Activated CD4-positive, CD25-positive, alpha-beta regulatory T cell treated with anti-CD3 and anti-CD28 coated beads, Interleukin-2, amount 50 U/mL, for 24 hours (primary cell): Measurements from ENCODE around the gene ID2.
"Not testable (repeated sequence)": the region's sequence is repeated elsewhere in the genome, so short reads cannot be mapped to it uniquely, and the experiment has no call there.

Source experiments
- ATAC-seq, 2 donors: fragments of 150-1000 bp; cut with Tn5 transposase; one replicate each; pipeline ENCODE4 v1.10.0; 2021; ENCODE audit warnings: mild to moderate bottlenecking in 1 of 2, moderate library complexity in 1 of 2

ID2 gene

GRCh38 chr2:8691859-8692437 is 10.1 kb downstream of the ID2 start:
- ATAC-seq, result no peak

- ATAC-seq, result no peak
Observed at GRCh38 chr2:8692783-8693156, 10.9 kb downstream of the ID2 start.

GRCh38 chr2:8693157-8693821 is 11.4 kb downstream of the ID2 start:
- ATAC-seq, result no peak

- no peak for ATAC-seq
Observed at GRCh38 chr2:8694737-8695136, 12.9 kb downstream of the ID2 start.

- ATAC-seq, result no peak
Observed at GRCh38 chr2:8697190-8697589, 15.3 kb downstream of the ID2 start.

- no peak for ATAC-seq
Observed at GRCh38 chr2:8699839-8700238, 18.0 kb downstream of the ID2 start.

GRCh38 chr2:8701681-8702379 is 20.0 kb downstream of the ID2 start:
- no peak for ATAC-seq

- ATAC-seq, result no peak
Observed at GRCh38 chr2:8704906-8705305, 23.1 kb downstream of the ID2 start.

- no peak for ATAC-seq
Observed at GRCh38 chr2:8709611-8710010, 27.8 kb downstream of the ID2 start.

- ATAC-seq, result no peak
Observed at GRCh38 chr2:8710951-8711350, 29.1 kb downstream of the ID2 start.

- no peak for ATAC-seq
Observed at GRCh38 chr2:8714283-8714682, 32.4 kb downstream of the ID2 start.

GRCh38 chr2:8714971-8715370 is 33.1 kb downstream of the ID2 start:
- no peak for ATAC-seq

- no peak for ATAC-seq
Observed at GRCh38 chr2:8719528-8719927, 37.7 kb downstream of the ID2 start.

- no peak for ATAC-seq
Observed at GRCh38 chr2:8720741-8721140, 38.9 kb downstream of the ID2 start.

- ATAC-seq, result no peak
Observed at GRCh38 chr2:8721410-8721809, 39.6 kb downstream of the ID2 start.

- no peak for ATAC-seq
Observed at GRCh38 chr2:8722986-8723385, 41.1 kb downstream of the ID2 start.

GRCh38 chr2:8725838-8726237 is 44.0 kb downstream of the ID2 start:
- no peak for ATAC-seq

GRCh38 chr2:8728305-8729015 is 46.6 kb downstream of the ID2 start:
- ATAC-seq, result peak in 1 of 2 donors; percentile 24

GRCh38 chr2:8729101-8729500 is 47.2 kb downstream of the ID2 start:
- not testable (repeated sequence) for ATAC-seq

GRCh38 chr2:8729939-8730338 is 48.1 kb downstream of the ID2 start:
- no peak for ATAC-seq

- ATAC-seq, result no peak
Observed at GRCh38 chr2:8732601-8733000, 50.7 kb downstream of the ID2 start.
